Dermis blood vessel endothelial cell (primary cell): ENCODE results near the gene TMEM205. TPM values are rescaled to one million over a fixed set of nuclear protein-coding genes. Genes with fewer than 3 reads are reported as not detected.
A peak's percentile ranks its signal among the peaks of the same experiment; 100 is the strongest.
"Not testable (repeated sequence)": the region's sequence is repeated elsewhere in the genome, so short reads cannot be mapped to it uniquely, and the experiment has no call there.

Experiments
- DNase-seq: peaks from one replicate; pipeline ENCODE4 v3.0.0; 2010
- total RNA-seq: library from RNA; depleted of rRNA; stranded (reverse); fragments of >200 nt; gene quantifications from 2 replicates; pipeline ENCODE4 v1.2.3, GENCODE V29; 2014

The TMEM205 gene
- total RNA-seq, 1 donor from 2014 or later: 267 TPM

DNA sequence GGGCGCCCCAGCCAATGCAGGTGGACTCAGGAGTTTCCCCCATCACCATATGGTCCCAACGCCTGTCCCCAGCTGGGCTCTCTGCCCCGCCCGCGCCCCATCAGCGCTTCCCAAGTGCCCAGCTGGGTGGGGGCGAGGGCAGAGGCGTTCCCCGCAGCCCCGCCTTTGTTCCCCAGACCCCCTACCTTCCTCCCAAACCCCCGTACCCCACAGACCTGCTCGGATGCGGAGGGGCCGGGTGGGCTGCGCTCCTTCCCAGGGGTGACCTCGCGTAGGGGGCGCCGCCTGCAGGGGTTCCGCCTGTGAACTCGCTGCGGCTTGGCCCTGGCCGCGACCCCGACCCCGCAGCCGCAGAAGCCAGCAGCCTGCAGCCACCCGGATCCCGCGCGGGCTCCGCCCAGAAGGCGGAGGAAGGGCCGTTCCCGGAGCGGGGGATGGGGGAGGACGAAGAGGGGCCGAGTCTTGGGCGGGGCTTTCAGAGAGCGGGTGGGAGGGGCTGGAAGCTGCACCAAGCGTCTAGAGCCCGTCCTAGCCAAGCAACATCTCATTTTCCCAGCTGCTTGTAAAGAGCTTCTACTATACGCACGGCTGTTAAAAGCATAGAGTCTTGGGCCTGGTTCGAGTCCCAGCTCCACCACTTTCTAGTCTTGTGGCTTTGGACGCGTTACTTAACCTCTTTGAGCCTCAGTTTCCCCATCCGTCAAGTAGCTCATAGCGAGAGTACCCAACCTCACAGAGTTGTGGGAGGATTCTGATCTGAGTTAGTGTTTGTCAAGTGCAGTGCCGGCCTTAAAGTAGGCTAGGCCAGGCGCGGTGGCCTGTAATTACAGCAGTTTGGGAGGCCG lies 6.6 kb downstream of the TMEM205 start, which contains the start of gene RAB3D:
Gene RAB3D (minus strand): TSS at position 404 of the 845 bp plus-strand sequence. CDS start 2,258 bp downstream, outside the sequence.
- DNase-seq: peak; percentile 89

DNA sequence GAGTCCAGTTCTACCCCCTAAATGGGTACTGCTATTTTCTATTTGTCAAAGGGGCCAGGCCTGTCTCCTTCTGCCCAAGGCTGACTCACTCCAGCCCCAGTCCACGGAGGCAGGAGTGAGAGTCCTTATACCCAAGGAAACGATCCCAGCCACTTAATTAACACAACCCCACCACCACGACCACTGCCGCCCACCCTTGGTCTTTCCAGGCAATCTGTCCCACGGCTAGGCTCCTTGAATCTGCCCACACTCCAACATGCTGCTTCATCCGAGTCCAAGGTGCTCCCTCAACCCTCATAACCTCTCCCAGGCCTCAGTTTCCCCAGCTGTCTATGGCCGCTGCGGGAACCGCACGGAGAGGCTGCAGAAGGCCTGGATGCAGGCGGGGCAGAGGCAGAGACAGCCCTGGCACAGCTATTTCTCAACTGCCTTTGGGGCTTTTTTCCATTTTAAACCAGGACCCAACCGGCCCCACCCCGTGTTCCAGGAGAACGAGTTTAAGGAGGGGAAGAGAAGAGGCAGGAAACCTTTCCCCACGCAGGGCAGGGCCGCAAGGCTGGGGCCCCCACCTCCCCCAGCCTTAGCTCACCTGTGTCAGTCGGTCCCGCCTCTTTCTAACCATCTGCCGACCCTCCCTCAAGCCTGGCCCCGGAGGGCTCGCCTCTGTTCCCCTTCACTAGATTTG lies 7.4 kb downstream of the TMEM205 start:
- no peak for DNase-seq

DNA sequence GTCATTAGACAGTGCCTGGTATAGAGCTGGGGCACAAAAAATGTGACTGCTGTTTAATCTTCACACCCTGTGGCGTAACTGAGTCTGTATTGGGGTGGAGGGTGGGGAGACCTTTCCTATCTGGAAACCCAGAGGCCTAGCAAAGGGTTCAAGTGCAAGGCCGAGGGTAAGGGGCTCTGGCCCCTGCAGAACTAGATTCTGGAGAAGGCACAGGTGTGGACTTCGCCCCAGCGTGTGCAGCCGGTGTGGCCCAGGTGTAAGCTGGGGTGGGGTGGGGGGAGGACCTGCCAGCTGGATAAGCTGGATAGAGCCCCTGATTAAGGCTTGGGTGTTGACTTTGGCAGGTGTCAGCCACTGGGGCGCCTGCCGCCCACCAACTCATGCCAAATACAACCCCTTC lies 7.9 kb downstream of the TMEM205 start:
- DNase-seq: no peak

DNA sequence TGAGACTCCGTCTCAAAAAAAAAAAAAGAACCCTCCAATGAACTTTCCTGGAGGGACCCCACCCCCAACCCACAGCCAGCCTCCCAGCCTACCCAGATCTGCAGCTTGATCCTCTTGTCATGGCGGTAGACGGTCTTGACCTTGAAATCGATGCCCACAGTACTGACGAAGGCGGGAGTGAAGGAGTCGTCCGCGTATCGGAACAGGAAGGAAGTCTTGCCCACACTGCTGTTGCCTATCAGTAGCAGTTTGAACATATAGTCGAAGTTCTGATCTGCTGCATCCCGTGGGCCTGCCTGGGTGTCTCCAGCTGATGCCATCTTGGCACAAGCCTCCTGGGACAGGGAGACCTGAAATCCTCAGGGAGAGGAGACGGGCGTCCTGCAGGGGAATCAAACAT lies 9.0 kb downstream of the TMEM205 start:
- no peak for DNase-seq

DNA sequence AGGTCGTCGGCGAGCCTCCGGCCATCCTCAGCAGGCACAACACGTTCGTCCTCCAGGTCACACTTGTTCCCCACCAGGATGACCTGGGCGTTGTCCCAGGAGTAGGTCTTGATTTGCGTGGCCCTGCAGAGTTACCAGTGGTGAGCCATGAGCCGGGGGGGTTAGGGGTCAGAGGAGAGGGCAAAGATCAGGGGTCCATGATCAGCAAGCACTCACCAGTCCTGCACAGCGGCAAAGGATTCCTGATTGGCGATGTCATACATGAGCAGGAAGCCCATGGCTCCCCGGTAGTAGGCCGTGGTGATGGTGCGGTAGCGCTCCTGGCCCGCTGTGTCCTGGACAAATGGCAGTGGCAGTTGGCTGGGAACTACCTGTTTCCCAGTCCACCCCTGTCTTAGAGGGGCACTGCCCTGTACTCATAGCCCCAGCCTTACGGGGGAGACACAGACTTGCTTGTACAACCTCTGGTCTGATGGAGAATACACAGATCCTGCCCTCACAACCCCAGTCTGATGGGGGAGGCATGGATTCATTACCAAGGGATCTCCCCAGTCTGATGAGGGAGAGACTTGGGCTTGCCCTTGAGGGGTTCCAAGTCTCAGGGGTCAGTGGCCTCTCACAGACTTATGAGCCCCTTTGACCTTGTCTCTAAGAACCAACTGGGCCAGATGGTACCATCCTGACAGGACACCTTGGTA lies 10.5 kb downstream of the TMEM205 start:
- no peak for DNase-seq

DNA sequence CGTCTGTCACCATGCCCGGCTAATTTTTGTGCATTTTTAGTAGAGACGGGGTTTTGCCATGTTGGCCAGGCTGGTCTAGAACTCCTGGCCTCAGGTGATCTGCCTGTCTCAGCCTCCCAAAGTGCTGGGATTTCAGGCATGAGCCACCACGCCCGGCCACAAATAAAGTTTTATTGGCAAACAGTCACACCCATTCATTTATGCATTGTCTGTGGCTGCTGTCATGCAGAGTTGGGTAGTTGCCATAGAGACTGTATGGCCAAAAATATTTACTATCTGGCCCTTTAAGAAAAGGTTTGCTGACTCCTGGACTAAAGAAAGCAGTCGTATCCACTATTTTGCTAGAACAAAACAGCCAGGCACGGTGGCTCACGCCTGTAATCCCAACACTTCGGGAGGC lies 12.2 kb downstream of the TMEM205 start:
- peak; percentile 11 for DNase-seq

DNA sequence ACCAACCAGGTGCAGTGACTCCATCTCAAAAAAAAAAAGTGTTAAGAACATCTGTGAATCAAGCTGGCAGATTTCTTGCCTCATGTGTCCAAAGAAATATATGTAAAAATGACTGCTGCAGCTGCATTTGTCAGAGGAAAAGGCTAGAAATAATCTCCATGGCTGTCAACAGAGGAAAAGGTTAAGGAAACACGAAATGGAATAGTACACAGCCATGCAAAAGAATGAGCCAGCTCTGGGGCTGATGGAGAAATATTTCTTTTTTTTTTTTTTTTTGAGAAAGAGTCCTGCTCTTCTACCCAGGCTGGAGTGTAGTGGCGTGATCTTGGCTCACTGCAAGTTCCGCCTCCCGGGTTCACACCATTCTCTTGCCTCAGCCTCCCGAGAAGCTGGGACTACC lies 13.2 kb downstream of the TMEM205 start:
- no peak for DNase-seq

DNA sequence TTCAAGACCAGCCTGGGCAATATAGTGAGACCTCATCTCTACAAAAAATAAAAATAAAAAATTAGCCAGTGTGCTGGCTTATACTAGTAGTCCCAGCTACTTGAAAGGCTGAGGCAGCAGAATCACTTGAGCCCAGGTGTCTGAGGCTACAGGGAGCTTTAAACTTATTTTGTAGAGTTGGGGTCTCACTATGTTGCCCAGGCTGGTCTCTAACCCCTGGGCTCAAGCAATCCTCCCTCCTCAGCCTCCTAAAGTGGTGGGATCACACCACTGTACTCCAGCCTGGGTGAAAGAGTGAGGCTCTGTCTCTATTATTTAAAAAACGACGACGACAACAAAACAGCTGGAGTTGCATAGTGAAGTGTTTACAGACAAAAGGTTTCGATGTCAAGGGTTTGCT lies 14.6 kb downstream of the TMEM205 start:
- no peak for DNase-seq

DNA sequence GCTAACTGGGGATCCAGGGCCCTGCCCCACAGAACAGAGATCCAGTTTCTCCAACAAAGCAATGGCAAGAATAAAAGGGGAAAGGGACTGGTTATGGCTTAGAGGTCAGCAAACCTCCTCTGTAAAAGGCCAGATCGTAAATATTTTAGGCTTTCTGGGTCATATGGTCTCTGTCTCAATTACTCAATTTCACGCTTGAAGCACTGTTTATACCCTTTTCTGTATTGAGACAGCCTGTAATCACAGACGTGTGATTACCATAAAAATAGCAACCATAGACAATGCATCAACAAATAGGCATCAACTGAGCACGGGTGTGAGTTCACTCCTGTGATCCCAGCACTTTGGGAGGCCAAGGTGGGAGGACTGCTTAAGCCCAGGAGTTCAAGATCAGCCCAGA lies 15.9 kb downstream of the TMEM205 start:
- DNase-seq: no peak

DNA sequence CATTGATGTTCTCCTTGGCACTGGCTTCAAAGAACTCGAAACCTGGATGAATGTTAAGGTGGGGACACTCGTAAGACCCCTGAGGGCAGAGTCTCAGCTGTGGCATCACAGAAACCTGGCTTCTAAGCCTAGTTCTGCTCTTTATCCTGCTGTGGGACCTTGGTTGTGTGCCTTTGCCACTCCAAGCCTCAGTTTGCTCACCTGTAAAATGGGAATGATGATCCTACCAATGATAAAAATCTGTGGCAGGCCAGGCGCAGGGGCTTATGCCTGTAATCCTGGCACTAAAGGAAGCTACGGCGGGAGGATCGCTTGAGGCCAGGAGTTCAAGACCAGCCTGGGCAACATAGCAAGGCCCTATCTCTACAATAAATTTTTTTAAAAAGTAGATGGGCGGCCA lies 20.5 kb downstream of the TMEM205 start:
- DNase-seq: no peak

DNA sequence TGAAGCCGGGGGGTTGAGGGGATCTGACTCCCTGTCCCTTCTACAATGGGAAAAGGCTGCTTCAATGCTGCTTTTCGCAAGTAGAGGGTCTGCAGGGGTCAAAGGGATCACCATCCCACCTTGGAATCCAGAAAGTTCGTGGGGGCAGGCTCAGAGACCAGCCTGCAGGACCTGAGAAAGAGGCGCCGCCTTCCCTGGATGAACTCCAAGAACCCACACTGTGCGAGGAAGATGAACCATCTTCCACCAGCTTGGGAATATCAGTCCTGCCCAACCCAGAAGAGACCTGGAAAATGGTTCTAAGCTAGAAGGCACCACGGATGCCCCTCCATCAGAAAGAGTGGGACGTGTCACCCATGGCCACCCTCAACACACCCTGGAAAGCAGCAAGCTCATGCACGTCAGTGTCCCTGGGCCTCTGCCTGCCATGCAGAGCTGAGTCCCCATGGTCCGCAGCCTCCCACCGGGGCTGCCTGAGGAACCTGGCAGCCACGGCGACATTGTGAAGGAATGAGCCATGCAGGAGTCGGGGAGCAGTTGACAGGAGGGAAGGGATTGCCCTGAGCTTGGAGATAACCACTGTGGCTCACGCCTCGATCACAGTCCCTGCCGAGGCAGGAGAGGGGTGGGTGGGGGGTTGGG lies 21.2 kb downstream of the TMEM205 start:
- DNase-seq: no peak

DNA sequence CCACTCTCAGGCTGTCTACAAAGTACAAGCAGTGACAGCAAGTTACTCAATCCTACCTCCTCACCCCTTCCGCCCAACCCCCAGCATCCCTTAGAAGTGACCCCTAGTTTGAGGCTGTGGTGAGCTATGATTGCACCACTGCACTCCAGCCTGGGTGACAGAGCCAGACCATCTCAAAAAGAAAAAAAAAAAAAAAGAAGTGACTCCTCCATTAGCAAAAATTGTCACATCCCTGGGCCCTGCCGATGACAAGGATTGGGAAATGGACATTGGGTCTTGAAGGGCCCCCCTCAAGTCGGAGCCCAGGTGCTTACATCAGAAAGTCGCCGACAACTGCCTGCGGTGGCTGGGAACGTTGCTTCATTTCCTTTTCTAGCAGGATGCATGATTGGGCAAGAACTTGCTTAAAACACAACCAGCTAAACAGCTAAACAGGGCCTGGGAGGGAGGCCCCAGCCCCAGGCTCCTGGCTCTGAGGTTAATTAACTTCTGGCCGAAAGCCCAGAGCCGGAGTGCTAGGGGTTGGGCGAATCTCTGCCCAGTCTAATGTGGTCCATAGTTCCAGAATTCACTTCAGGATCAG lies 21.9 kb downstream of the TMEM205 start:
- DNase-seq: peak; percentile 85

DNA sequence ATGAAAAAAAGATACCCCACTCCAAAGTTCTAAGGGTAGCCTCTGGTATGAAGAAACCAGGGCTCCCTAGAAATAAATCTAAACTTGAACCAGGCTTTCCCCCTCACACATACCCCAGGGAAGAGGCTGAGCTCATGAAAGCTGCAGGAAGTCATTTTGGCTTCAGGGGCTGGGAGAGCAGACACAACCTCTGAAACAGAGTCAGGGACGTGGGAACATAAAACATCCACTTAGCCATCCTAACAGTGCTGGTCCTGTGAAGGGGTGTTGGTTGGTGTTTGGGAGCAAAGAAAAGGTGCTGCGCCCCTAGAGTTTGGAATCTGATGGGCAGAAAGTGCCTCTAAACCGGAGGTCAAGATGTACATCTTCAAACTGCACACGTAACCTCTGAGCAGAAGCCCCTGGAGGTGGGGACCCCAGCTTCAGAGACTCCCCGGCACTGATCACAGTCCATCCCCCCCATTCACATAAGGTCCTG lies 22.4 kb downstream of the TMEM205 start:
- no peak for DNase-seq

DNA sequence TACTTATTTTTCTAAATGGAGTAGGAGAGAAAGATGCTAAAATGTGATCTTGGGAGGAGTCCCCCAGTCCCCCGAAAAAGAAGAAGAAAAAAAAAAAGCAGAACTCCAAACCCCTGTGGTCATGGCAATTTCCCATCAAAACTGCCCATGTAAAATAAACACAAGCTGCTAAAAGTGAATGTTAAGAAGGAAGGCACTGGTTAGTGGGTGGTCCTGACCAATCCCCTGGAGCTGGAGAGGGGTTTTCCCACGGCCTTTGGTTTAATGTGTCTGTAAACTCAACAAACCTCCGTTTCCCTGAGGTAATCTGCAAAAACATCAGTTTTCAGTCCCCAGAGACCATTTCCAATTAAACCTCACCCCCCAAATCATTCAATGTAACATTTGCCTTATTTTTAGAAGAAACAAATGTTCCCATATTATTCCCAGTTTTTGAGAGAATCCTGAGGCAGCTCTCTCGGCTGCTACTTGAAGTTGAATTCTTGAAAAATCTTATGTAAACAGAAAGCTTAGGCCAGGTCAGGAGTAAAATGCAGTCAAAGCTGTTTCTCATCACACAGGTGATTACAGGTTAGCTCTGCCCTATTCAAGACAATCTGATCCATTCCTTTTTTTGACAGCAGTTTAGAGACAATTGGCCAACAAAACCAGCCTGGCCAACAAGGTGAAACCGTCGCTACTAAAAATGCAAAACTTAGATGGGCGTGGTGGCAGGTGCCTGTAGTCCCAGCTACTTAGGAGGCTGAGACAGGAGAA lies 23.6 kb downstream of the TMEM205 start:
- no peak for DNase-seq

DNA sequence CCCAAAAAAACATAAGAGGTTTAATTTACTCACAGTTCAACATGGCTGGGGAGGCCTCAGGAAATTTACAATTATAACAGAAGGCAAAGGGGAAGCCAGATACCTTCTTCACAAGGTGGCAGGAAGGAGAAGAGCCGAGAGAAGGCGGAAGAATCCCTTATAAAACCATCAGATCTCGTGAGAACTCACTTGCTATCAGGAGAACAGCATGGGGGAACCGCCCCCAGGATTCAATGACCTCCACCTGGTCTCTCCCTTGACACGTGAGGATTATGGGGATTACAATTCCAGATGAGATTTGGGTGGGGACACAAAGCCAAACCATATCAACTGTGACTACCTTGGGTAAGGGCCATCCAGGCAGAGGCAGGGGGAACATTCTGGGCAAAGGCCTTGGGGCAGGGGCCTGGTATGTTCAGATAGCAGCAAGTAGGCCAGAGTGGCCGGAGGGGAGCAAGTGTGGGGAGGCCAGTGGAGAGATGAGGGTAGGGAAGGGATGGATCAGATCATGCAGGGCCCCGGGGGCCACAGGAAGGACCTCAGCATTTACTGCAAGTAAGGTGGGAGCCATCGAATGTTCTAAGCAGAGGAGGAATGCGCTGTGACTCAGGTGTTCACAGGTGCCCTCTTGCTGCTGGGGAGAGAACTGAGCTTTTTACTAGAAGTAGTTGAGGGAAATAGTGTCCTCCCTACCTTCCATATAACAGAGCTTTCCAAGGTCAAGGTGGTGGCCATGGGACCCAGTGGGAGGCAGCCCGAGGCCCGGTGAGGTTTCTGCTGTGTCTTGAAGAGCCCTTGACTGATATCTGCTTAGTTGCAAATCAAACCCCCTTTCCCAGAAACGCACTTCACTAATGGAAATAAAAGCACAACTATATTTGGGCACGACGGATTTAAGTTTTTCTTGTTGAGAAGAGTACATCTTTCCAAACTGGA lies 24.6 kb downstream of the TMEM205 start:
- DNase-seq: no peak

DNA sequence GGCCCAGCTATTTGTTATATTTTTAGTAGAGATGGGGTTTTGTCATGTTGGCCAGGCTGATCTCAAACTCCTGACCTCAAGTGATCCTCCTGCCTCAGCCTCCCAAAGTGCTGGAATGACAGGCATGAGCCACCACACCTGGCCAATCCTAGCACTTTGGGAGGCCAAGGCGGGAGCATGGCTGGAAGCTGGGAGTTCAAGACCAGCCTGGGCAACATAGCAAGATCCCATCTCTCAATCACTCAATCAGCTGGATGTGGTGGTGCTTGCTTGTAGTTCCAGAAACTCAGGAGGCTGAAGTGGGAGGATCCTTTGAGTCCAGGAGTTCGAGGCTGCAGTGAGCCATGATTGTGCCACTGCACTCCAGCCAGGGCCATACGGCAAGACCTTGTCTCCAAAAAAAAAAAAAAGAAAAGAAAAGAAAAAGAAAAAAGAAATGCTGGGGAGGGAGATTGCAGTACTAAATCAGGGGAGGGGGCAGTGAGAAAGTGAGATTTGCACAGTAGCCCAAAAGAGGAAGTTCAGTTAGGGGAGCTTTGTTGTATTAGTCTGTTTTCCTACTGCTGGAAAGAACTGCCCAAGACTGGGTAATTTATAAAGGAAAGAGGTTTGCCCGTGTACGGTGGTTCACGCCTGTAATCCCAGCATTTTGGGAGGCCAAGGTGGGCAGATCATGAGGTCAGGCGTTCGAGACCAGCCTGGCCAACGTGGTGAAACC lies 25.6 kb downstream of the TMEM205 start:
- DNase-seq: not testable (repeated sequence)

DNA sequence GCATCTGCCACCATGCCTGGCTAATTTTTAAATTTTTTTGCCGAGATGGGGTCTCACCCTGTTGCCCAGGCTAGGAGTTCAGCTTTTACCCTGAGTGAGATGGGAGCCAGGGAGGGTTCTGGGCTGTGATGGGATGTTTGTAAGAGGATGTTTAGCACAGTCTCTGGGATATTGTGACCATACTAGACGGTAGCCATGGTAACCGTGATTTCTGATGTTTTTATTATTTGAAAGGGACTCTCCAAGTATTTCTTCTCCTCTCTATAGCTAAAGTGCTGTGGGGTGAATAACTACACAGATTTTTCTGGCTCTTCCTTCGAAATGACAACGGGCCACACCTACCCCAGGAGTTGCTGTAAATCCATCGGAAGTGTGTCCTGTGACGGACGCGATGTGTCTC lies 39.7 kb downstream of the TMEM205 start:
- no peak for DNase-seq

DNA sequence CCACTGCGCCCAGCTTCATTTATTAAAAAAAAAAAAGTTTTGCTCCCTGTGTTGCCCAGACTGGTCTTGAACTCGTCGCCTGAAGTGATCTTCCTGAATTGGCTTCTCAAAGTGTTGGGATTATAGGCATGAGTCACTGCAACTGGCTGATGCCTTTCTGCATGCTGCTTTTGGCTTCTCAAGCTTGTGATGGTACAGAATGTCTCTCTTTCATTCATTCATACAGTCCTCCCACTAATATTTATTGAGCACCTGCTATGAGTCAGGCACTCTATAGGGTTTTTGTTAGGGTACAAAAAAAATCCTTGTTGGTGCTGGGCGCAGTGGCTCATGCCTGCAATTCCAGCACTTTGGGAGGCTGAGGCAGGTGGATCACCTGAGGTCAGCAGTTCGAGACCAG lies 41.1 kb downstream of the TMEM205 start:
- DNase-seq: no peak

DNA sequence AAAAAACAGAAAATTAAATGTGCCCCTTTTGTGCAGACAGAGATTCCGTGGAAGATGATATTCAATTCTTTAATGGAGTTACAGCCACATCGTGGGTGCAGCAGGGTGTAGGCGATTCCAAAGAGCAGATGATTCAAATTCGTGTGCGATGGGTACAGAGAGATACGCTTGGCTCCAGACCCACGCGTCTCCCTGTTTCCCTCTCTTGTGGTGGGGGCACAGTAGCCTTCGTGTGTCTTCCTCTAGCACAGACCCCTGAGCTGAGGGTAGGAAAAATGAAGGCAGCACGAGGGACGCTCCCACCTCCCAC lies 45.3 kb downstream of the TMEM205 start:
- DNase-seq: no peak
